Eye (tissue), 1 donor: Measurements from ENCODE around the gene RTEL1.
A peak's percentile ranks its signal among the peaks of the same experiment; 100 is the strongest.
"Not testable (repeated sequence)": the region's sequence is repeated elsewhere in the genome, so short reads cannot be mapped to it uniquely, and the experiment has no call there.

Experiments
- DNase-seq: peaks from one replicate; pipeline ENCODE4 v3.0.0-alpha.2; 2015

Gene RTEL1

DNA sequence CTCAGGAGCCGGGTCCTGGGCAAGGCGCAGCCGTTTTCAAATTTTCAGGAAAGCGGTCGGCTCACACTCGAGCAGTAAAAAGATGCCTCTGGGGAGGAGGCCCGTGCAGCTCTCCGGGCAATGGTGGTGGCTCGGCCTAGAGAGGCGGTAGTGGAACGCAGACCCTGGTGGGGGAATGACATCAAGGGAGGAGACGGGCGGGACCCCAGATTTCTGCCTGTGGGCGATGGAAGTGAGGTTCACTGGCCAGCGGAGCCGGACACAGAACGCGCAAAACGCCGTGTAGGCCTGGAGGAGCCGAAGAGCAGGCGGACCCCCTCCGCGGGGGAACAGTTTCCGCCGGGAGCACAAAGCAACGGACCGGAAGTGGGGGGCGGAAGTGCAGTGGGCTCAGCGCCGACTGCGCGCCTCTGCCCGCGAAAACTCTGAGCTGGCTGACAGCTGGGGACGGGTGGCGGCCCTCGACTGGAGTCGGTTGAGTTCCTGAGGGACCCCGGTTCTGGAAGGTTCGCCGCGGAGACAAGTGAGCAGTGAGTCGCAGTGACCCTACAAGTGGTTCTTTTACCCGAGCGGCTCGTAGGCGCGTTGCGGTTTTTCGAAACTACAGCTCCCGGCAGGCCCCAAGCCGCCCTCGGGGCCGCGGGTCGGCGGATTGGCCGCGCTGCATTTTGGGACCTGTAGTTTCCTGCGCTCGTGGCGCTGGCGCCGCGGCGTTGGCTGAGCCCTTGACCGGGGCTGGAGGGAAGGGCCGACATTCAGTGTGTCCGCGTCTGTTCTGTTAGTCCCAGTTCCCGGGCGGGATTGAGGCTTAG, at the start of gene RTEL1:
Gene RTEL1, plus strand, starts transcription at position 376 of the 812 bp plus-strand sequence. CDS start 1,091 bp downstream, outside the sequence.
- DNase-seq = peak; percentile 98

DNA sequence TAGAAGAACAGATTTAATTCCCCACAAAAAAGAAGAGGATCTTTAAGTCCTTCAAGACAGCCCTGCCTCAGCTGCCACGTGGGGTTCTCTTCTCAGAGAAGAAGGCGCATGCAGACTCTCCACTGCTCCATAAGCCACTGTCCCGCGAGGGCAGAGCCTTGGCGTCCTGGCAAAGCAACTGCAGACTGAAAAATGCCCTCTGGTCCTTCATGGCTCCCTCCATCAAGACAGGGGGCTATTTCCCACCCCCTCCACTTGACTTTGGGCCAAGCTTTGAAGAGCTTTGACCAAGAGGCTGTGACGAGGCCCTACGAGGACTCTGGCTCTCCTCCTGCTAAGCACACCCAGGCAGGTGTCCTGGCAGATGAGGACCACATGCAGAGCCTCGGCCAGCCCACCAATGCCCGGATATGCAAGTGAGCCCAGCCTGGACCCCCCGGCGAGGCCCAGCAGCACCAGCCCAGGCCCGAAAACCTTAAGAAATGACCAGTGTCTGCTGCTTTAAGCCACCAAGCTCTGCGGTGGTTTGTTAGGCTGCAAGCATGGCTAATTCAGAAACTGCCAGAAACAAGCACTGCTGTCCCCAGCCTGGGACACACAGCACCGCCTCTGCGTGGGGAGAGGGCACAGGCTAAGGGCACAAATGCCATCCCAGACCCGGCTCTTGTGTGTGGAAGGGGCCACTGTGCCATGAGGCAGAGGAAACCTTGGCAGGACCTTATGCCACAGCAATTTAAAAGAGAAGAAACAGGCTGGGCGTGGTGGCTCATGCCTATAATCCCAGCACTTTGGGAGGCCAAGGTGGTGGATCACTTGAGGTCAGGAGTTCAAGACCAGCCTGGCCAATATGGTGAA, 47.3 kb upstream of the RTEL1 start:
- no peak for DNase-seq

GRCh38 chr20:63611646-63612045, 46.5 kb upstream of the RTEL1 start:
- no peak for DNase-seq

- no peak for DNase-seq
Observed at GRCh38 chr20:63612276-63612931, 45.7 kb upstream of the RTEL1 start.

GRCh38 chr20:63613863-63614594, 44.1 kb upstream of the RTEL1 start:
- not testable (repeated sequence) for DNase-seq

DNA sequence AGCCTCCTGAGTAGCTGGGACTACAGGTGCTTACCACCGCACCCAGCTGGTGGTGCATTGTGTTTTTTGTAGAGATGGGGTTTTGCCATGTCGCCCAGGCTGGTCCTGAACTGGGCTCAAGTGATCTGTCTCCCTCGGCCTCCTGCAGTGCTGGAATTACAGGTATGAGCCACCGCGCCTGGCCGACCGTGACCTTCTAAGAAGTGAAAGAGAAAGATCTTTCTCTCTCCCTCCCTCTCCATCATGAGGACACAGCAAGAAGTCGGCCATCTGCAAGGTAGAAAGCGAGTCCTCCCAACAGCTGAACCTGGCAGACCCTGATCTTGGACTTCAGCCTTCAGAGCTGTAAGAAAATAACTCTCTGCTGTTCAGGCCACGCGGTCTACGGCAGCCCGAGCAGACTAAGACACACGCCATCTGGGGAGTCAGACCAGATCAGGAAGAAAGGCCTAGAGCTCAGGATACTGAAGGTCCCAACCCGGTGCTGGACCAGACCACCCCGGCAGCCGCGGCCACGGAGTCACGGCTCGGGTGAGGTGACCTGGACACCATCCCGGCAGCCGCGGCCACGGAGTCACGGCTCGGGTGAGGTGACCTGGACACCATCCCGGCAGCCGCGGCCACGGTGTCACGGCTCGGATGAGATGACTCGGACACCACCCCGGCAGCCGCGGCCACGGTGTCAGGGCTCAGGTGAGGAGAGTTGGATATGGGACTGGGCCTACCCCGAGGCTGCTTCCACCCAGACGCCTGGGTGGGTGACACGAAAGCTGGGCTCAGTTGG, 40.8 kb upstream of the RTEL1 start:
- no peak for DNase-seq

GRCh38 chr20:63617876-63618265, 40.2 kb upstream of the RTEL1 start:
- DNase-seq = no peak

DNA sequence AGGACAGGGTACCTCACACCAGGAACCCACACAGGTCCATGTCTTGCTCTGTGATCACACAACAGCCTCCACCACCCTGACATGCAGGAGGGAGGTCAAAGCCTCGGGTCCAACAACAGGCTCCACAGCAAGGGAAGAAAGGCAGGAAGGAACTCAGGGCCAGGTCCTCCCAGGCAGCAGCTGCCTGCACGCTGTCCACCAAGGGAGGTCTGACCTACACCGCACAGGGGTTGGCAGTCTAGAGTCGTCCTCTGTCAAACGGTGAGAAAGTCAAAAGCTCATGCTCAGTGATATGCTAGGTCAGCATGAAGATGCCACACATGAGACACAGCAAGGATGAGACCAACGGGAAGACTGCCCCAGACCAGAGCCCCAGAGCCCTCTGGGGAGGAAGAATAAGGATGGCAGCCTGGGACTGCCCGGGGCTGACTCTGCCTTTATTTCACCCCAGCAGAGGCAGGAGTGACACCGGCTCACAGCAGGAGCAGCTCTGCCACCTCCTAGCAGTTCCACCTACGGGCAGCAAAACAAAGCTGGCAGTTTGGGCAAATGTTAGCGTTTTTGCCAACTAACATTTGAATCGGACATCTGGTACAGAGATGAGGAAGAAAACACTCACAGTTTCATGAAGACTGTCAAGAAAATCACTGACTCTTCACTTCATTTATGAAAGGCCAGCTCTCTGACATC, 39.7 kb upstream of the RTEL1 start:
- DNase-seq = no peak

DNA sequence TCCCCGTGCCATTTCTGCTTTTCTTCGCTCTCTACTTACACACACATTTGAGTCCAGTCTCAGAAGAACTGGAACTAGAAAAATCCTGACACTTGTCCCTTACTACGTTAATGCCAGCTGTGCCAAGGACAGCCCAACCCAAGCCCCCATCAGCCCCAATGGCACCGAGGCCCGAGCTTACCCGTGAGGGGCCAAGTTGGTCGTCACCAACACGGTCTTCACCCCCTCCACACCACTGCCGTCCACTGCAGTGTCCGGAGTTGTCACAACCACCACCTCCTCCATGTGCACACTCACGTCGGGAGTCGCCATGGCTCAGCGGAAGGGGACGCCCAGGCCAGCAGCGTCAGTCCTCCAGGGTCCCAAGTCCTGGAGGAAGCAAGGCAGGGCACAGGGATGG, 39.0 kb upstream of the RTEL1 start:
- no peak for DNase-seq

GRCh38 chr20:63619505-63619904, 38.6 kb upstream of the RTEL1 start:
- no peak for DNase-seq

DNA sequence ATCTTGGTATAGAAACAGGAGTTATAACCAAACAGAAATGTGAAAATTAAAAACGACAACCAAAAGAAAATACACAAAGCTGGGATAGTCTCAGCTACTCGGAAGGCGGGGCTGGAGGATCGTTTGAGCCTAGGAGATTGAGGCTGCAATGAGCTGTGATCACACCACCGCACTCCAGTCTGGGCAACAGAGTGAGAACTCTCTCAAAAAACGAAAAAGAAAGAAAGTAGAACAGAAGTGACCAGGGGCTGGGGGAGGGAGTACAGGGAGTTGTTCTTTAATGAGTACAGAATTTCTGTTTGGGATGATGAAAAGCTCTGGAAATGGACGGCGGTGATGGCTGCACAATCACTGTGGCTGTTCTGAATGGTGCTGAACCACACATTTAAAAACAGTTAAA, 37.1 kb upstream of the RTEL1 start:
- no peak for DNase-seq

DNA sequence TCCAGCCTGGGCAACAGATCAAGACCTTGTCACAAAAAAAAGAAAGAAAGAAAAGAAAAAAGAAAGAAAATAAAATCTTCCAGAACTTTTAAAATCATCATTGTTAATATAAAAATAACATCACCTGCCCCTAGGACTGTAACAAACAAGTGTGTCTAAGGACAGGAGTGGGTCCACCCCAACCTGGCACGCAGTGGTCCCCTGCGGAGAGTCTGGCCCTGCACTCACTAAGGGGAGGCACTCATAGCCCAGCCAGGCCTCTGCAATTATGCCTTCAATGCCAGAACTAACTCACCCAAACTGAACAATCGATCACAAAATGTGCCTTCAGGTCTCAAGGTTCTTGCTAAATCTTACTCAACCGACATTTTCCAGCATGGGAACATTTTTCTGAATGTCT, 36.0 kb upstream of the RTEL1 start:
- no peak for DNase-seq

DNA sequence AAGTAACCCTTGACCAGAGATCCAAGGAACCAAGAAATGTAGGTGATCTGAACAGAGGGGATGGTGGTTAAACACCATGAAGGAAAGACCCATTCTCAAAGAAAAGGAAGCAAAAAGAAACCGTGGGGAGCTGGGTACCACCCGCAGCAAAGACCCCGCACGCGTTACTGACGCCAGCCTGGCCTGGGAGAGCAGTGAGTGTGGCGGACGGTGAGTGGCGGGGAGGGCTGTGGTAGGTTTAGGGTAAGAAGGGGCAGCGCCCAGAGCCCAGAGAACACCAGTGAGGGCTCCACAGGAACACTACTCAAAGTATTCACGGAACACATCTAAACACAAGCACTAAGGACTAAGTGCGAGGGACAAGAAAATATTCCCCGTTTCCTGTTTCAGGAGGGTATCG, 35.4 kb upstream of the RTEL1 start:
- no peak for DNase-seq

- DNase-seq = no peak
Observed at GRCh38 chr20:63624486-63624885, 33.6 kb upstream of the RTEL1 start.

DNA sequence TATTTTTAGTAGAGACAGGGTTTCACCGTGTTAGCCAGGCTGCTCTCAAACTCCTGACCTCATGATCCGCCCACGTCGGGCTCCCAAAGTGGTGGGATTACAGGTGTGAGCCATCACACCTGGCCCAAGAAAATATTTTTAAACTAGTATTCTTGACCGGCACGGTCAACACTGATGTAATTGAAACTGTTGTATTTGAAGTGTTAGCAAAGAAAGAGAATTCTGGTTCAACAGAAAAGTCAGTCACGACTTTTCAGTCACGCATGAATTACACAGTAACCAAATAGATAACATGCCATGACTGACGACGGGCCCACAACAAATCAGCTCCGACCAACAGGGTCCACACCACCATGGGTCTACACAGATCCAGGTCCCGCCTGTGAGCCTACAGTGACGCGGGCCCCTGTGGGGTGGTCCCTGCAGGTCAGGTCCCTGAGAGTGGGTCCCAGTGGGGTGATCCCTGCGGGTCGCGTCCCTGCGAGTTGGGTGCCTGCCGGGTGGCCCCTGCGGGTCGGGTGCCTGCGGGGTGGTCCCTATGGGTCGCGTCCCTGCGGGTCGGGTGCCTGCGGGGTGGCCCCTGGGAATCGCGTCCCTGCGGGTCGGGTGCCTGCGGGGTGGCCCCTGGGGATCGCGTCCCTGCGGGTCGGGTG, 32.2 kb upstream of the RTEL1 start:
- DNase-seq = peak; percentile 60

DNA sequence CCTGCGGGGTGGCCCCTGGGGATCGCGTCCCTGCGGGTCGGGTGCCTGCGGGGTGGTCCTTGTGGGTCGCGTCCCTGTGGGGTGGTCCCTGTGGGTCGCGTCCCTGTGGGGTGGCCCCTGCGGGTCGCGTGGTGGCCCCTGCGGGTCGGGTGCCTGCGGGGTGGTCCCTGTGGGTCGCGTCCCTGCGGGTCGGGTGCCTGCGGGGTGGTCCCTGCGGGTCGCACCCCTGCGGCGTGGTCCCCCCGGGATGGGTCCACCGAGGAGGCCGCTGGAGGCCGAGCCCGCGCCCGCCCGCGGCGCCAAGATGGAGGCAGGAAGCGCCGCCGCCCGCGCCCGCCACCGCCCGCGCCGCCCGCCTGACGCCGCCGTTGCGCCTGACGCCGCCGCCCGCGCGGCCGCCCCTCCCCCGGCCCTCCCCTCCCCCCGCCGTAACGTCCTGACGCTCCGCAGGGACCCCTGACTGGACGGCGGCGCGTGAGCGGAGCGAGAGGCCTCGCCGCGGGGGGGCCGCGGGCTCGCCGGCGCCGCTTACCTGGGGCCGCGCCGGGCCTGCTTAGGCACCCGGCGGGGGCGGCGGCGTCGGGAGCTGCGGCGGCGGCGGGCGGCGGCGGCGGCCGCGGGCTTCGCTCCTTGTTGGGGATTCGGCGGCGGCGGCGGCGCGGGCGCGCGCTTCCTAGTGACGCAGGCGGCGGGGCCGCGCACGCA, 31.5 kb upstream of the RTEL1 start, which contains the start of gene GMEB2:
Gene GMEB2, minus strand, starts transcription at position 678 of the 705 bp plus-strand sequence. CDS start 7,704 bp downstream, outside the sequence.
- peak; percentile 85 for DNase-seq

- DNase-seq = peak; percentile 98
Observed at GRCh38 chr20:63627129-63627750, 30.9 kb upstream of the RTEL1 start.

GRCh38 chr20:63627751-63628245, 30.3 kb upstream of the RTEL1 start:
- DNase-seq = no peak
